Heart left ventricle (tissue), 16 donors: Measurements from ENCODE around the gene USP9X. TPM values are rescaled to one million over a fixed set of nuclear protein-coding genes. Genes with fewer than 3 reads are reported as not detected.

Experiments used
- ATAC-seq, 4 donors: fragments of 200-7000 bp; cut with Tn5 transposase; one replicate each; pipeline ENCODE4 v1.9.1; 2020 to 2022; ENCODE audit warnings: moderate library complexity in 4 of 4, mild to moderate bottlenecking in 3 of 4, moderate number of reproducible peaks in 1 of 4
- DNase-seq, 5 donors: peaks; one replicate each; pipeline ENCODE4 v3.0.0-alpha.2; 2020
- H3K27ac ChIP-seq, 12 donors: fragments of 200-600 bp; sonication (generic) in 4 of 12; one replicate each; pipeline versions ENCODE4 v1.5.0 to v1.8.0; 2016 to 2022; ENCODE audit warnings: mild to moderate bottlenecking in 2 of 12
- H3K27me3 ChIP-seq, 9 donors: fragments of 200-600 bp; sonication (generic) in 2 of 9; one replicate each; pipeline versions ENCODE4 v1.5.1 to v1.8.0; 2016 to 2022; ENCODE audit warnings: mild to moderate bottlenecking in 3 of 9
- H3K36me3 ChIP-seq, 9 donors: fragments of 200-600 bp; sonication (generic) in 2 of 9; one replicate each; pipeline versions ENCODE4 v1.5.0 to v1.8.0; 2018 to 2022; ENCODE audit warnings: mild to moderate bottlenecking in 2 of 9
- H3K4me1 ChIP-seq, 12 donors: fragments of 200-600 bp; sonication (generic) in 4 of 12; one replicate each; pipeline versions ENCODE4 v1.5.0 to v1.8.0; 2016 to 2022; ENCODE audit warnings: mild to moderate bottlenecking in 3 of 12
- H3K4me3 ChIP-seq, 12 donors: fragments of 200-600 bp; sonication (generic) in 4 of 12; one replicate each; pipeline versions ENCODE4 v1.5.0 to v1.8.0; 2017 to 2022; ENCODE audit warnings: mild to moderate bottlenecking in 9 of 12, moderate library complexity in 4 of 12
- H3K9me3 ChIP-seq, 12 donors: fragments of 200-600 bp; sonication (generic) in 4 of 12; one replicate each; pipeline versions ENCODE4 v1.5.0 to v1.8.0; 2016 to 2022; ENCODE audit warnings: mild to moderate bottlenecking in 1 of 12
- POLR2A ChIP-seq, 2 donors: fragments of 450-650 bp; IDR thresholded peaks; one replicate each; pipeline ENCODE4 v1.6.1; 2017; ENCODE audit warnings: antibody characterized with exemption in 2 of 2, mild to moderate bottlenecking in 2 of 2, moderate library complexity in 2 of 2
- WGBS, 4 donors: extraction: QIAGEN DNeasy Blood & Tissue Kit in 2 of 4; methylation state at CpG; one replicate each; pipeline versions ENCODE4 v1.1.5 to v1.1.7; 2013 to 2018; 5-methylcytosine and 5-hydroxymethylcytosine counted together
- intact Hi-C, 10 donors: fragments of 100-400 bp; cut with DNase I; formaldehyde crosslinking; loops; one replicate each; pipeline versions ENCODE4 v1.11.1 to v1.14.2; 2022
- polyA plus RNA-seq, 2 donors: library from polyadenylated mRNA; stranded (reverse); fragments of 200-250 nt; gene quantifications; one replicate each; pipeline ENCODE4 v1.2.3, GENCODE V29; 2013
- total RNA-seq, 9 donors: library from RNA; depleted of rRNA in 2 of 9; stranded (reverse); fragments of >200 nt in 2 of 9; fragmentation: NEBNext Ultra II Directional in 3 of 9; extraction: Animal tissue kit (Norgen Biotek cat#: 25700) in 3 of 9; gene quantifications; one replicate each; pipeline versions ENCODE4 v1.1.0 to v1.2.4, GENCODE V29; 2016 to 2023
- TF ChIP-seq, protein P1 (sequence below), 12 donors: fragments of 200-600 bp; sonication (generic) in 4 of 12; IDR thresholded peaks; one replicate each; pipeline versions ENCODE4 v1.5.0 to v1.8.0; 2018 to 2022; ENCODE audit warnings: antibody characterized with exemption in 12 of 12, mild to moderate bottlenecking in 5 of 12
- donor health status: ischemic (EF 13 %, LVEDD 7.1; RV severe dilation, severe dysfunction).
- donor health status: healthy with polysubstance abuse.
- donor health status: DM: no; HTN: yes; CAD: no.
- donor health status: DM: no; HTN: no; CAD: no.
- donor health status: ischemic (EF 25% LVEDD 6.9; RV normal size, moderate dysfunction).
- donor health status: ischemic (EF 25% LVEDD 5.7; RV mildly dilated, moderate dysfunction).
- donor health status: healthy.
- donor health status: DM: yes; HTN: yes; CAD: no.
- donor health status: ischemic (EF 35%, LVEDD 5.7; RV mildly dilated, moderate dysfunction).
- donor health status: nonischemic (EF 11% LVEDD 7.7; RV severe dilation, severe dysfunction).
- donor health status: DM: yes; HTN: yes; CAD: no.
- donor health status: PGD.
- donor health status: ischemic (EF 29% LVEDD 5.4; RV normal size, mild dysfunction).
- donor health status: nonischemic (EF 23%, LVEDD 6.1; RV moderate dilation, normal function).

USP9X gene
- total and polyA plus RNA-seq, 11 donors, result 9.5 to 80.1 (median 66.4) TPM

DNA sequence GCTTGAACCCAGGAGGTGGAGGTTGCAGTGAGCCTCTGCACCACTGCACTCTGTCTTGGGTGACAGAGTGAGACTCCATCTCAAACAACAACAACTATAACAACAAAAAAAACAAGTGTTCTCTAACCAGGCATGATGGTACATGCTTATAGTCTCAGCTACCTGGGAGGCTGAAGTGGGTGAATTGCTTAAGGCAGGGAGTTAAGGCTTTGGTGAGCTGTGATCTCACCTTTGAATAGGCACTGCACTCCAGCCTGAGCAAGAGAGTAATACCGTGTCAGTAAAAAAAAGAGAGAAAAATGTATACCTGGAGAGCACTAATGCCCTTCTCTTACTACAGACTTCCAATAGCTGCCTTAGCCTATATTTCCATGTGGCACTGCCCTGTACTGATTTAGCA lies 18.9 kb upstream of the USP9X start:
- ATAC-seq (no peak), DNase-seq (no peak)
- Histone ChIP-seq H3K9me3 (no peaks in the 10 kb centered on the region), H3K27me3 (peaks cover 0 to 33% (median 0%) of the 10 kb centered on the region in 9 donors), H3K4me3 (no peak overlapping the region), H3K27ac (no peak overlapping the region), H3K36me3 (no peaks in the 10 kb centered on the region), H3K4me1 (no peaks in the 10 kb centered on the region)
- intact Hi-C loops, result no loop called here
- no peak for TF ChIP-seq POLR2A (IDR thresholded peaks at IDR 0.05)
- TF ChIP-seq, protein P1, sequence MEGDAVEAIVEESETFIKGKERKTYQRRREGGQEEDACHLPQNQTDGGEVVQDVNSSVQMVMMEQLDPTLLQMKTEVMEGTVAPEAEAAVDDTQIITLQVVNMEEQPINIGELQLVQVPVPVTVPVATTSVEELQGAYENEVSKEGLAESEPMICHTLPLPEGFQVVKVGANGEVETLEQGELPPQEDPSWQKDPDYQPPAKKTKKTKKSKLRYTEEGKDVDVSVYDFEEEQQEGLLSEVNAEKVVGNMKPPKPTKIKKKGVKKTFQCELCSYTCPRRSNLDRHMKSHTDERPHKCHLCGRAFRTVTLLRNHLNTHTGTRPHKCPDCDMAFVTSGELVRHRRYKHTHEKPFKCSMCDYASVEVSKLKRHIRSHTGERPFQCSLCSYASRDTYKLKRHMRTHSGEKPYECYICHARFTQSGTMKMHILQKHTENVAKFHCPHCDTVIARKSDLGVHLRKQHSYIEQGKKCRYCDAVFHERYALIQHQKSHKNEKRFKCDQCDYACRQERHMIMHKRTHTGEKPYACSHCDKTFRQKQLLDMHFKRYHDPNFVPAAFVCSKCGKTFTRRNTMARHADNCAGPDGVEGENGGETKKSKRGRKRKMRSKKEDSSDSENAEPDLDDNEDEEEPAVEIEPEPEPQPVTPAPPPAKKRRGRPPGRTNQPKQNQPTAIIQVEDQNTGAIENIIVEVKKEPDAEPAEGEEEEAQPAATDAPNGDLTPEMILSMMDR (IDR thresholded peaks at IDR 0.05), result no peak
- WGBS, 4 donors, result 73 to 95% (median 83%) methylated on average over 1 of the region's 1 CpG

DNA sequence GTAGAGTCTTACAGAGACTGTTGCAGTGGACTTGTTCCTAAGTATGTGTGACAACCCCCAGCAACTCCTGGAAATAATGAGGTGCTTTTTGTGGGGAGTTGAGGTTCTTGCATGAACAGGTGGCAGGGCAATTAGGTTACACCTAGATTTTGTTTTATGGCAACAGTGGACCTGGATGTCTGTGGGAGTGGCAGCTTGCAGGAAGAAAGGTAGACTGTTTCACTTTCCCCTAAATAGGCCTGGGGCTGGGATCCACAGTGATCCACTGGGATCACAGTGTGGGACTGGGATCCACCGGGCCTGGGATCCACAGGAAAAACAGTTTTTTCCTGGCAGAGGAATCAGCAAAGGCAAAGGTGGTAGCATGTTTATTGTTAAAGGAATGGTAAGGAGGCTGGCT lies 18.3 kb upstream of the USP9X start:
- Histone ChIP-seq H3K4me3 (no peak overlapping the region), H3K27me3 (peaks cover 0 to 38% (median 0%) of the 10 kb centered on the region in 9 donors), H3K27ac (no peak overlapping the region), H3K4me1 (no peaks in the 10 kb centered on the region), H3K36me3 (no peaks in the 10 kb centered on the region), H3K9me3 (no peaks in the 10 kb centered on the region)
- WGBS, 4 donors, result 65 to 91% (median 88%) methylated on average over 1 of the region's 1 CpG
- intact Hi-C loops, result no loop called here
- ATAC-seq (no peak), DNase-seq (no peak)
- TF ChIP-seq POLR2A (IDR thresholded peaks at IDR 0.05), result no peak
- TF ChIP-seq, protein P1 (IDR thresholded peaks at IDR 0.05), result no peak

DNA sequence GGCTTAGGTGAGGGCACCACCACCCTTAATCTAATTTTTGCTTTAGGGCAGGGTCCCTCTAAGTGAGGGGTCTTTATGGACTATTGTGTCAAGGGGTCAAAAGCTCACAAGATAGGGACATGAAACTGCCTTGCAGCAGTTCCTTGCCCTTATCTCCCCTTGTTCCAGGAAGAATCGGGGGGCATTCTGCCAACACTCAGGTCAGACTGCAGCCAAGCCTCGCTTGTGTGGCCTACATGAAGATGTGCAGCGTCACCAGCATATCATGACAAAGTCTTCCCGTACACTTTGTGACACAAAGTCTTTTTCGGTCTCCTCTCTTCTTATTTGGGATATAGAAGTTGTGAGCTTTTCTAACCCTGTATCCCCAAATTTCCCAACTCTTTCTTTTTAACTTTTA lies 17.5 kb upstream of the USP9X start:
- Histone ChIP-seq H3K27me3 (peaks cover 0 to 45% (median 0%) of the 10 kb centered on the region in 9 donors), H3K4me1 (no peaks in the 10 kb centered on the region), H3K27ac (no peak overlapping the region), H3K36me3 (no peaks in the 10 kb centered on the region), H3K4me3 (no peak overlapping the region), H3K9me3 (no peaks in the 10 kb centered on the region)
- no peak for TF ChIP-seq POLR2A (IDR thresholded peaks at IDR 0.05)
- TF ChIP-seq, protein P1 (IDR thresholded peaks at IDR 0.05), result no peak
- DNase-seq (peak in 1 of 5 donors; percentile 40), ATAC-seq (peak in 2 of 4 donors; percentile 34 to 53)
- intact Hi-C loops, result no loop called here
- WGBS, 4 donors, result 50 to 77% (median 69%) methylated on average over 5 of the region's 5 CpGs

DNA sequence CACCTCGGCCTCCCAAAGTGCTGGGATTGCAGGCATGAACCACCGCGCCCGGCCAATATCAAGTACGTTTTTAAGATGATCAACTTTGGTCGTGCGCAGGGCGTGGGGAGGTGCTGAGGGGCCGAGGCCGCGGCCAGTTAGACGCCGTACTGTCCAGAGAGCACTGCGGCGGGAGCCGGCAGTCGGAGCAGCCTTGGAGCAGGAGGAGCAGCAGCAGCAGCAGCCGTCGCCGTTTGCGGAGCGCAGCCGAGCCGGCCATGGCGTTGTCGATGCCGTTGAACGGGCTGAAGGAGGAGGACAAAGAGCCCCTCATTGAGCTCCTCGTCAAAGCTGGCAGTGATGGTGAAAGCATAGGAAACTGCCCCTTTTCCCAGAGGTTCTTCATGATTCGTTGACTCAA lies 8.5 kb upstream of the USP9X start:
- Histone ChIP-seq H3K36me3 (no peaks in the 10 kb centered on the region), H3K9me3 (no peaks in the 10 kb centered on the region), H3K27me3 (peaks cover 0 to 30% (median 0%) of the 10 kb centered on the region in 9 donors), H3K4me3 (no peak overlapping the region), H3K4me1 (no peaks in the 10 kb centered on the region), H3K27ac (no peak overlapping the region)
- DNase-seq (peak in 1 of 5 donors; percentile 18), ATAC-seq (no peak)
- 88 to 95% (median 92%) methylated on average over 19 to 30 of the region's 30 CpGs for WGBS, 4 donors
- intact Hi-C loops, result loop anchor here in 1 of 10 donors (10.0 kb wide), 1 partner anchor 62 kb away; no protein-coding TSS in a partner anchor
- no peak for TF ChIP-seq POLR2A (IDR thresholded peaks at IDR 0.05)
- TF ChIP-seq, protein P1 (IDR thresholded peaks at IDR 0.05), result no peak
